HepG2 (cell line): ENCODE data around the gene TAF9B. TPM values are rescaled to one million over a fixed set of nuclear protein-coding genes. Genes with fewer than 3 reads are reported as not detected.

Source experiments
- ARID5B ChIP-seq: IDR thresholded peaks from 2 replicates; pipeline ENCODE4 v1.4.0; 2020; ENCODE audit warnings: mild to moderate bottlenecking, missing genetic modification reagents
- ARNTL ChIP-seq: sonication (generic); formaldehyde crosslinking; IDR thresholded peaks from 2 replicates; pipeline ENCODE4 v1.4.0; 2020; ENCODE audit warnings: mild to moderate bottlenecking, missing genetic modification reagents
- ZBTB2 ChIP-seq: sonication (generic); formaldehyde crosslinking; IDR thresholded peaks from 2 replicates; pipeline ENCODE4 v1.8.0; 2022; ENCODE audit warnings: low read depth, missing genetic modification reagents
- ZMYM2 ChIP-seq: sonication (generic); formaldehyde crosslinking; IDR thresholded peaks from 2 replicates; pipeline ENCODE4 v1.8.0; 2022; ENCODE audit warnings: mild to moderate bottlenecking, missing genetic modification reagents
- ZNF18 ChIP-seq: sonication (generic); formaldehyde crosslinking; IDR thresholded peaks from 2 replicates; pipeline ENCODE4 v1.8.0; 2022; ENCODE audit warnings: mild to moderate bottlenecking, missing genetic modification reagents; ENCODE audit not compliant: insufficient replicate concordance
- ZNF616 ChIP-seq: sonication (generic); formaldehyde crosslinking; IDR thresholded peaks from 2 replicates; pipeline ENCODE4 v1.5.0; 2020; ENCODE audit warnings: low read depth, mild to moderate bottlenecking, missing genetic modification reagents
- polyA plus RNA-seq, 8 experiments: library from polyadenylated mRNA; depleted of rRNA in 3 of 8; stranded (reverse) in 7 of 8; unstranded in 1 of 8; fragments of >200 nt; fragmentation: Illumina TruSeq in 4 of 8; extraction: Trizol in 4 of 8; gene quantifications; 2 replicates each; pipeline versions ENCODE4 v1.2.1 to v1.2.3, GENCODE V29; 2011 to 2016; ENCODE audit warnings: low read depth in 4 of 8, missing spikeins in 1 of 8, mixed read lengths in 1 of 8; ENCODE audit not compliant: insufficient read depth in 1 of 8
- total RNA-seq, 5 experiments: library from RNA; depleted of rRNA; stranded (reverse); fragments of >200 nt; fragmentation: Illumina TruSeq; extraction: Trizol; gene quantifications; 2 replicates each; pipeline ENCODE4 v1.2.3, GENCODE V29; 2016; ENCODE audit warnings: low read depth in 1 of 5

TAF9B gene
- total and polyA plus RNA-seq, 2 of the 13 experiments (the other 11 are each of a cell fraction or from before 2014, with no cell fraction given): 10.8 to 15.2 TPM

GRCh38 chrX:78118628-78119027, 20.8 kb downstream of the TAF9B start (continued):
- TF ChIP-seq ZNF18 (CRISPR knock-in tag) (no peak), ARID5B (CRISPR knock-in tag) (no peak), ZBTB2 (CRISPR knock-in tag) (no peak), ZNF616 (no peak), ZMYM2 (CRISPR knock-in tag) (no peak), ARNTL (CRISPR knock-in tag) (no peak)
